ENCODE results near the gene CALHM1. TPM values are rescaled to one million over a fixed set of nuclear protein-coding genes. Genes with fewer than 3 reads are reported as not detected.

Gene CALHM1
- total and polyA plus RNA-seq, 2 experiments from 2014 or later = not detected

DNA sequence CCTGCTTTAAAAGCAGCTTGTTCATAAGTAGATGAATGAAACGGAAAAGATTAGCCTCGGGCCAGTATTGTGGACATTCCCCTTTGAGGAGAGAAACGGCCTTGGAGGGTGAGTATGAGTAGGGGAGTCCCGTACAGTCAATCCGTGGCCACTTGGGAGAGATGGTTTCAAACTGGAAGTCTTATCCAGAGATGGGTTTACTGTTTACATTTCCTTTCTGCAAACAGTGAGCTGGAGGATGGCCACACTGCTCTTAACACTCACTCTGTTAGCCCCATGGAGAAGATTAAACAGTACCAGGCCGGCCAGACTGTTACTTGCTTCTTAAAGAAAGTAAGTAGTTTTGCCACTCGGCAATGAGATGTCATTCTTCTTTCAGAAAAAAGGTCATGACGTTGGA is 26.8 kb downstream of the CALHM1 start:
- Histone ChIP-seq H3K36me3 (peaks cover 47% of the 10 kb centered on the region), H3K27ac (no peak overlapping the region), H3K9me3 (ENCODE audit: low read depth) (no peaks in the 10 kb centered on the region), H3K4me3 (no peak overlapping the region), H3K27me3 (no peaks in the 10 kb centered on the region), H3K4me1 (ENCODE audit: low read depth) (no peaks in the 10 kb centered on the region)
- DNase-seq (ENCODE audit: low read depth in 1 of 2, low spot score in 1 of 2) = no peak
- TF ChIP-seq, protein P1, sequence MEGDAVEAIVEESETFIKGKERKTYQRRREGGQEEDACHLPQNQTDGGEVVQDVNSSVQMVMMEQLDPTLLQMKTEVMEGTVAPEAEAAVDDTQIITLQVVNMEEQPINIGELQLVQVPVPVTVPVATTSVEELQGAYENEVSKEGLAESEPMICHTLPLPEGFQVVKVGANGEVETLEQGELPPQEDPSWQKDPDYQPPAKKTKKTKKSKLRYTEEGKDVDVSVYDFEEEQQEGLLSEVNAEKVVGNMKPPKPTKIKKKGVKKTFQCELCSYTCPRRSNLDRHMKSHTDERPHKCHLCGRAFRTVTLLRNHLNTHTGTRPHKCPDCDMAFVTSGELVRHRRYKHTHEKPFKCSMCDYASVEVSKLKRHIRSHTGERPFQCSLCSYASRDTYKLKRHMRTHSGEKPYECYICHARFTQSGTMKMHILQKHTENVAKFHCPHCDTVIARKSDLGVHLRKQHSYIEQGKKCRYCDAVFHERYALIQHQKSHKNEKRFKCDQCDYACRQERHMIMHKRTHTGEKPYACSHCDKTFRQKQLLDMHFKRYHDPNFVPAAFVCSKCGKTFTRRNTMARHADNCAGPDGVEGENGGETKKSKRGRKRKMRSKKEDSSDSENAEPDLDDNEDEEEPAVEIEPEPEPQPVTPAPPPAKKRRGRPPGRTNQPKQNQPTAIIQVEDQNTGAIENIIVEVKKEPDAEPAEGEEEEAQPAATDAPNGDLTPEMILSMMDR (IDR thresholded peaks at IDR 0.05; ENCODE audit: low read depth, low read length) = no peak

DNA sequence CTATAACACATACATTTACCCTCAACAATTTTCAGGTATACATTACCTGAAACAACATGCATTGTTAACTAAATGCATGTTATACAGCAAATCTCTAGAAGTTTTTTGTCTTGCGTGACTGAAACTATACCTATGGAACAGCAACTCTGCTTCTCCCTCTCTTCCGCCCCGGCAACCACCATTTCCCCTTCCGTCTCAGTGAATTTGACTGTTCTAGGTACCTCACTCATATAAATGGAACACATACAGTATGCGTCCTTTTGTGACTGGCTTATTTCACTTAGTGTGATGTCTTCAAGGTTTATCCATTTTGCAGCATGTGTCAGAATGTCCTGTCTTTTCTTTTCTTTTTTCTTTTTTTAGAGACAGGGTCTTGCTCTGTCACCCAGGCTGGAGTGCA is 29.1 kb downstream of the CALHM1 start:
- DNase-seq (ENCODE audit: low read depth in 1 of 2, low spot score in 1 of 2) = no peak
- H3K27me3 ChIP-seq = no peaks in the 10 kb centered on the region
- H3K4me1 ChIP-seq (ENCODE audit: low read depth) = no peaks in the 10 kb centered on the region
- H3K27ac ChIP-seq = no peak overlapping the region
- no peak overlapping the region for H3K4me3 ChIP-seq
- no peaks in the 10 kb centered on the region for H3K9me3 ChIP-seq (ENCODE audit: low read depth)
- TF ChIP-seq, protein P1 (IDR thresholded peaks at IDR 0.05; ENCODE audit: low read depth, low read length) = no peak
- H3K36me3 ChIP-seq = peaks cover 47% of the 10 kb centered on the region

DNA sequence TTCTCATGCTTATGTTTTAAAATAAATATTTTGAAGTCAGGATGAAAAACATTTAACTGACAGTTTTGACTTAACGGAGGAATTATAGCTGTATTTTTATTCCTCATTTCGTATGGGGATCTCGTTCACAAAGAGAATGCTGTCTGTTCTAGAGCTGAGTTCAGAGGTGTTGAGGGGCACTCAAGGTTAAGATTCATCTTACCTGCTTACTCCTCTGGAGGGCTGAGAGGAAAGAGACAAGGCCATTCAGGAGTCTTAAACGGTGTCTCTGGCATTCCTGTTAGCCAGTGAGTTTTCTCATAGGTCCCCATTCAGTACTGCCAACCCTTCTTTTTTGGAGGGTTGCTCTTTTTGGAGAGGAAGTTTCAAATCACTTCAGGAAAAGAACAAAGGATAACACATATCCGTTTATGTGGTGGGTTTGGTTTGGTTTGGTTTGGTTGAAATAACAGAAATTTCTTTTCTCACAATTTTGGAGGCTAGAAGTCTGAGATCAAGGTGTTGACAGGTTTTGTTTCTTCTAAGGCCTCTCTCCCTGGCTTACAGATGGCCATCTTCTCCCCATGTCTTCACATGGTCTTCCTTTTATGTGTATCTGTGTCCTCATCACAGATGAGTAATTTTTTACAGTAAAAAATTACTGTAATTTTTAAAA is 29.6 kb downstream of the CALHM1 start:
- H3K36me3 ChIP-seq = peaks cover 52% of the 10 kb centered on the region

DNA sequence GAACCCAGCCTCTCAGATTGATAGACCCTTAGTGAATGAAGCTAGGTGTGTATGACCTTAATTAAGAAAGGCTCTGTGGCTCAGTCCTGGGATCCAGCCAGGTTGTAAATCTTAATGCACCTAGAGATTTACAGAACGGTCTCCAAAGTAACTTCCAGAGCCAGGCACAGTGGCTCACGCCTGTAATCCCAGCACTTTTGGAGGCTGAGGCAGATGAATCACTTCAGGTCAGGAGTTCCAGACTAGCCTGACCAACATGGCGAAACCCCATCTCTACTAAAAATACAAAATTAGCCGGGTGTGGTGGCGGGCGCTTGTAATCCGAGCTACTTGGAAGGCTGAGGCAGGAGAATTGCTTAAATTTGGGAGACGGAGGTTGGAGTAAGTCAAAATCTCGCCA is 30.8 kb downstream of the CALHM1 start:
- DNase-seq (ENCODE audit: low read depth in 1 of 2, low spot score in 1 of 2) = no peak
- Histone ChIP-seq H3K27me3 (no peaks in the 10 kb centered on the region), H3K4me1 (ENCODE audit: low read depth) (no peaks in the 10 kb centered on the region), H3K27ac (no peak overlapping the region), H3K36me3 (peaks cover 57% of the 10 kb centered on the region), H3K9me3 (ENCODE audit: low read depth) (no peaks in the 10 kb centered on the region), H3K4me3 (no peak overlapping the region)
- TF ChIP-seq, protein P1 (IDR thresholded peaks at IDR 0.05; ENCODE audit: low read depth, low read length) = no peak

More for the DNA sequence above, 29.6 kb downstream of the CALHM1 start:
- DNase-seq (ENCODE audit: low read depth in 1 of 2, low spot score in 1 of 2) = no peak
- TF ChIP-seq, protein P1 (IDR thresholded peaks at IDR 0.05; ENCODE audit: low read depth, low read length) = no peak
- Histone ChIP-seq H3K4me3 (no peak overlapping the region), H3K27me3 (no peaks in the 10 kb centered on the region), H3K9me3 (ENCODE audit: low read depth) (no peaks in the 10 kb centered on the region), H3K4me1 (ENCODE audit: low read depth) (no peaks in the 10 kb centered on the region), H3K27ac (no peak overlapping the region)

- Histone ChIP-seq H3K27ac (no peak overlapping the region), H3K9me3 (ENCODE audit: low read depth) (no peaks in the 10 kb centered on the region), H3K4me3 (no peak overlapping the region), H3K27me3 (no peaks in the 10 kb centered on the region), H3K4me1 (ENCODE audit: low read depth) (no peaks in the 10 kb centered on the region), H3K36me3 (peaks cover 63% of the 10 kb centered on the region)
- TF ChIP-seq, protein P1 (IDR thresholded peaks at IDR 0.05; ENCODE audit: low read depth, low read length) = no peak
- no peak for DNase-seq (ENCODE audit: low read depth in 1 of 2, low spot score in 1 of 2)
Observed at GRCh38 chr10:103423748-103424147, 35.0 kb downstream of the CALHM1 start.

Data from cardiac muscle cell (in vitro differentiated cells and primary cell).